ENCODE data around the gene NOS1AP.

The NOS1AP gene

GRCh38 chr1:162228586-162228985 is 159.1 kb downstream of the NOS1AP start:
- no peak overlapping the region for H3K4me2 ChIP-seq (ENCODE audit: low read length)
- H3K4me3 ChIP-seq (ENCODE audit: low read length) = no peak overlapping the region
- TF ChIP-seq CTCF (IDR thresholded peaks at IDR 0.05; ENCODE audit: low read depth, low read length, poor library complexity, severe bottlenecking) = no peak
- no peak for TF ChIP-seq EZH2phosphoT487 (IDR thresholded peaks at IDR 0.05; ENCODE audit: borderline replicate concordance, low read length)
- no peaks in the 10 kb centered on the region for H3K9me3 ChIP-seq (ENCODE audit: control insufficient read depth, insufficient read depth, low read length)
- no peaks in the 10 kb centered on the region for H3F3A ChIP-seq (ENCODE audit: control insufficient read depth, insufficient read depth)
- H3K27ac ChIP-seq (ENCODE audit: low read depth, low read length) = no peak overlapping the region
- no peaks in the 10 kb centered on the region for H3K79me2 ChIP-seq (ENCODE audit: control insufficient read depth, low read length)
- H3K36me3 ChIP-seq (ENCODE audit: control insufficient read depth, low read length) = no peaks in the 10 kb centered on the region
- no peaks in the 10 kb centered on the region for H3K9me2 ChIP-seq (replicated peaks; ENCODE audit: control insufficient read depth, low read length)
- no peaks in the 10 kb centered on the region for H4K20me1 ChIP-seq (ENCODE audit: control insufficient read depth, insufficient read depth, low read depth, low read length)
- no peaks in the 10 kb centered on the region for H3K4me1 ChIP-seq (ENCODE audit: control insufficient read depth, low read length)
- peaks cover 17% of the 10 kb centered on the region for H3K27me3 ChIP-seq (ENCODE audit: control insufficient read depth, low read length)

- no peaks in the 10 kb centered on the region for H3K79me2 ChIP-seq (ENCODE audit: control insufficient read depth, low read length)
- no peaks in the 10 kb centered on the region for H3F3A ChIP-seq (ENCODE audit: control insufficient read depth, insufficient read depth)
- no peaks in the 10 kb centered on the region for H3K9me3 ChIP-seq (ENCODE audit: control insufficient read depth, insufficient read depth, low read length)
- peaks cover 14% of the 10 kb centered on the region for H3K27me3 ChIP-seq (ENCODE audit: control insufficient read depth, low read length)
- no peaks in the 10 kb centered on the region for H4K20me1 ChIP-seq (ENCODE audit: control insufficient read depth, insufficient read depth, low read depth, low read length)
- TF ChIP-seq CTCF (IDR thresholded peaks at IDR 0.05; ENCODE audit: low read depth, low read length, poor library complexity, severe bottlenecking) = no peak
- TF ChIP-seq EZH2phosphoT487 (IDR thresholded peaks at IDR 0.05; ENCODE audit: borderline replicate concordance, low read length) = no peak
- H3K9me2 ChIP-seq (replicated peaks; ENCODE audit: control insufficient read depth, low read length) = no peaks in the 10 kb centered on the region
- H3K27ac ChIP-seq (ENCODE audit: low read depth, low read length) = no peak overlapping the region
- H3K36me3 ChIP-seq (ENCODE audit: control insufficient read depth, low read length) = no peaks in the 10 kb centered on the region
- no peak overlapping the region for H3K4me3 ChIP-seq (ENCODE audit: low read length)
- H3K4me1 ChIP-seq (ENCODE audit: control insufficient read depth, low read length) = no peaks in the 10 kb centered on the region
- no peak overlapping the region for H3K4me2 ChIP-seq (ENCODE audit: low read length)
Observed at GRCh38 chr1:162229549-162229948, 160.1 kb downstream of the NOS1AP start.

GRCh38 chr1:162230096-162230495 is 160.6 kb downstream of the NOS1AP start:
- no peaks in the 10 kb centered on the region for H4K20me1 ChIP-seq (ENCODE audit: control insufficient read depth, insufficient read depth, low read depth, low read length)
- no peak for TF ChIP-seq EZH2phosphoT487 (IDR thresholded peaks at IDR 0.05; ENCODE audit: borderline replicate concordance, low read length)
- TF ChIP-seq CTCF (IDR thresholded peaks at IDR 0.05; ENCODE audit: low read depth, low read length, poor library complexity, severe bottlenecking) = no peak
- H3F3A ChIP-seq (ENCODE audit: control insufficient read depth, insufficient read depth) = no peaks in the 10 kb centered on the region
- peaks cover 14% of the 10 kb centered on the region for H3K27me3 ChIP-seq (ENCODE audit: control insufficient read depth, low read length)
- H3K27ac ChIP-seq (ENCODE audit: low read depth, low read length) = no peak overlapping the region
- H3K9me3 ChIP-seq (ENCODE audit: control insufficient read depth, insufficient read depth, low read length) = no peaks in the 10 kb centered on the region
- H3K36me3 ChIP-seq (ENCODE audit: control insufficient read depth, low read length) = no peaks in the 10 kb centered on the region
- no peaks in the 10 kb centered on the region for H3K4me1 ChIP-seq (ENCODE audit: control insufficient read depth, low read length)
- H3K9me2 ChIP-seq (replicated peaks; ENCODE audit: control insufficient read depth, low read length) = no peaks in the 10 kb centered on the region
- H3K4me3 ChIP-seq (ENCODE audit: low read length) = no peak overlapping the region
- H3K4me2 ChIP-seq (ENCODE audit: low read length) = no peak overlapping the region
- no peaks in the 10 kb centered on the region for H3K79me2 ChIP-seq (ENCODE audit: control insufficient read depth, low read length)

GRCh38 chr1:162230517-162230916 is 161.0 kb downstream of the NOS1AP start:
- Histone ChIP-seq H3K27me3 (ENCODE audit: control insufficient read depth, low read length) (peaks cover 14% of the 10 kb centered on the region), H3K27ac (ENCODE audit: low read depth, low read length) (no peak overlapping the region), H3K9me2 (replicated peaks; ENCODE audit: control insufficient read depth, low read length) (no peaks in the 10 kb centered on the region), H3K36me3 (ENCODE audit: control insufficient read depth, low read length) (no peaks in the 10 kb centered on the region), H3K9me3 (ENCODE audit: control insufficient read depth, insufficient read depth, low read length) (no peaks in the 10 kb centered on the region), H3K4me1 (ENCODE audit: control insufficient read depth, low read length) (no peaks in the 10 kb centered on the region), H3K4me2 (ENCODE audit: low read length) (no peak overlapping the region), H3K4me3 (ENCODE audit: low read length) (no peak overlapping the region), H3F3A (ENCODE audit: control insufficient read depth, insufficient read depth) (no peaks in the 10 kb centered on the region), H4K20me1 (ENCODE audit: control insufficient read depth, insufficient read depth, low read depth, low read length) (no peaks in the 10 kb centered on the region), H3K79me2 (ENCODE audit: control insufficient read depth, low read length) (no peaks in the 10 kb centered on the region)
- TF ChIP-seq EZH2phosphoT487 (IDR thresholded peaks at IDR 0.05; ENCODE audit: borderline replicate concordance, low read length) = no peak
- TF ChIP-seq CTCF (IDR thresholded peaks at IDR 0.05; ENCODE audit: low read depth, low read length, poor library complexity, severe bottlenecking) = no peak

Data from DOHH2 (cell line).